Lung (tissue), 12 donors: ENCODE measurements around the gene MUC4. TPM values are rescaled to one million over a fixed set of nuclear protein-coding genes. Genes with fewer than 3 reads are reported as not detected.
"Not testable (repeated sequence)": the region's sequence is repeated elsewhere in the genome, so short reads cannot be mapped to it uniquely, and the experiment has no call there.

Experiments
- ATAC-seq: fragments of 200-7000 bp; cut with Tn5 transposase; one replicate; pipeline ENCODE4 v1.9.1; 2020; ENCODE audit warnings: moderate number of reproducible peaks; ENCODE audit not compliant: insufficient read depth, low FRiP score
- DNase-seq, 3 donors: peaks; one replicate each; pipeline ENCODE4 v3.0.0-alpha.2; 2013 to 2017
- H3K27ac ChIP-seq, 2 donors: one replicate each; pipeline ENCODE4 v1.5.1; 2013; ENCODE audit warnings: mild to moderate bottlenecking in 2 of 2, moderate library complexity in 2 of 2, control low read depth in 1 of 2, inconsistent platforms in 1 of 2, low read depth in 1 of 2, low read length in 1 of 2
- H3K27me3 ChIP-seq, 3 donors: one replicate each; pipeline ENCODE4 v1.5.1; 2013; ENCODE audit warnings: low read length in 2 of 3; ENCODE audit not compliant: control insufficient read depth in 3 of 3, insufficient read depth in 3 of 3
- H3K36me3 ChIP-seq, 4 donors: one replicate each; pipeline ENCODE4 v1.5.1; 2013; ENCODE audit warnings: low read length in 4 of 4, mild to moderate bottlenecking in 1 of 4, moderate library complexity in 1 of 4; ENCODE audit not compliant: control insufficient read depth in 4 of 4, insufficient read depth in 4 of 4
- H3K4me1 ChIP-seq, 5 donors: one replicate each; pipeline ENCODE4 v1.5.1; 2013; ENCODE audit warnings: low read length in 5 of 5, mild to moderate bottlenecking in 2 of 5, moderate library complexity in 1 of 5; ENCODE audit not compliant: control insufficient read depth in 5 of 5, insufficient read depth in 5 of 5
- H3K4me3 ChIP-seq: one replicate; pipeline ENCODE4 v1.5.1; 2013; ENCODE audit warnings: mild to moderate bottlenecking, control low read depth, moderate library complexity
- H3K9ac ChIP-seq, 2 donors: one replicate each; pipeline ENCODE4 v1.5.1; 2013; ENCODE audit warnings: low read length in 2 of 2, control low read depth in 1 of 2; ENCODE audit not compliant: insufficient read depth in 1 of 2
- H3K9me3 ChIP-seq, 4 donors: one replicate each; pipeline ENCODE4 v1.5.1; 2013; ENCODE audit warnings: low read length in 3 of 4, mild to moderate bottlenecking in 1 of 4, moderate library complexity in 1 of 4; ENCODE audit not compliant: control insufficient read depth in 4 of 4, insufficient read depth in 3 of 4
- WGBS, 2 donors: extraction: QIAGEN DNeasy Blood & Tissue Kit; methylation state at CpG; one replicate each; pipeline ENCODE4 v1.1.7; 2013; 5-methylcytosine and 5-hydroxymethylcytosine counted together
- polyA plus RNA-seq, 2 donors: library from polyadenylated mRNA; stranded (reverse); fragments of 200-250 nt; gene quantifications; one replicate each; pipeline ENCODE4 v1.2.1, GENCODE V29; 2013
- total RNA-seq, 2 donors: library from RNA; depleted of rRNA in 1 of 2; stranded (reverse); fragments of >200 nt in 1 of 2; gene quantifications; one replicate each; pipeline ENCODE4 v1.2.1, GENCODE V29; 2014 to 2021
- TF ChIP-seq, protein P1 (sequence below): IDR thresholded peaks from 2 replicates; pipeline ENCODE4 v1.5.1; 2012; ENCODE audit warnings: mild to moderate bottlenecking; ENCODE audit errors: control extremely low read depth, extremely low read depth
- donor health status: control.
- donor health status: control.
- donor health status: Bipolar disorder and iron deficiency.
- donor health status: healthy.
- donor health status: DM: yes; HTN: yes; CAD: no.

The MUC4 gene
- total and polyA plus RNA-seq, 4 donors = 10.0 to 56.0 (median 21.9) TPM

DNA sequence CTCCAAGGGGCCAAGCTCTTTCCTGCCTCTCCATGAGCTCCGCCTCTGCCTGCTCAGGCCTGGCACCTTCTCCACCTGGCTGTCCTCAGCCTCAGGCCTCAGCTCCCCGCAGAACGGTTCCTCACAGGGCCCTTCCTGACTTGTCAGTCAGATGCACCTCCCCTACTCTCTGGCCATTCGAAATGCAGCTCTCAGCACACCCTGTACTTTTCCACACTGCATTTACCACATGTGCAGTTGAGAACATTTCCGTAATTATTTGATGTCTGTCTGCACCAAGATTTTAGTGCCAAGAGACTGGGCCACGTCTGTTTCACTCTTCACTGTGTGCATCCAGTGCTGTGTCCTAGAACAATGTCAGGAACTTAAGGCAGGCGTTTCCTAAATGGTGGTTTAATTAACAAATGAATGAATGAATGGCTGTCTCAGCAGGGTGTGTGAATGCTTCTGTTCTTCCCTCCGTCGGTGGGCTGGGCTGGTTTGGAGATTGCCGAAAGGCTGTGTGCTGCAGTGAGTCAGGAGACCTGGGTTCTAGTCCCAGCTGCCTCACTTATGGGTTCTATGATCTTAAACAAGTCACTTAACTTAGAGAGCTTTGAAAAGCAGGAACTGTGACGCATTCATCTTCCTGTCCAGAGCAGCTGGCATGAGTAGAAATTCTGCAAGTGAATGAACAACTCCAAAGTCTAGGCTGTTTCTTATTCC lies 5.4 kb downstream of the MUC4 start:
- DNase-seq = no peak
- H3K27me3 ChIP-seq = peaks cover 0 to 38% (median 7%) of the 10 kb centered on the region in 3 donors
- H3K9me3 ChIP-seq = no peaks in the 10 kb centered on the region
- no peak overlapping the region for H3K4me3 ChIP-seq
- 43 to 45% methylated on average over 11 of the region's 11 CpGs for WGBS, 2 donors
- peaks cover 0 to 12% (median 8%) of the 10 kb centered on the region in 5 donors for H3K4me1 ChIP-seq
- H3K36me3 ChIP-seq = no peaks in the 10 kb centered on the region
- no peak overlapping the region for H3K9ac ChIP-seq
- H3K27ac ChIP-seq = no peak overlapping the region
- TF ChIP-seq, protein P1, sequence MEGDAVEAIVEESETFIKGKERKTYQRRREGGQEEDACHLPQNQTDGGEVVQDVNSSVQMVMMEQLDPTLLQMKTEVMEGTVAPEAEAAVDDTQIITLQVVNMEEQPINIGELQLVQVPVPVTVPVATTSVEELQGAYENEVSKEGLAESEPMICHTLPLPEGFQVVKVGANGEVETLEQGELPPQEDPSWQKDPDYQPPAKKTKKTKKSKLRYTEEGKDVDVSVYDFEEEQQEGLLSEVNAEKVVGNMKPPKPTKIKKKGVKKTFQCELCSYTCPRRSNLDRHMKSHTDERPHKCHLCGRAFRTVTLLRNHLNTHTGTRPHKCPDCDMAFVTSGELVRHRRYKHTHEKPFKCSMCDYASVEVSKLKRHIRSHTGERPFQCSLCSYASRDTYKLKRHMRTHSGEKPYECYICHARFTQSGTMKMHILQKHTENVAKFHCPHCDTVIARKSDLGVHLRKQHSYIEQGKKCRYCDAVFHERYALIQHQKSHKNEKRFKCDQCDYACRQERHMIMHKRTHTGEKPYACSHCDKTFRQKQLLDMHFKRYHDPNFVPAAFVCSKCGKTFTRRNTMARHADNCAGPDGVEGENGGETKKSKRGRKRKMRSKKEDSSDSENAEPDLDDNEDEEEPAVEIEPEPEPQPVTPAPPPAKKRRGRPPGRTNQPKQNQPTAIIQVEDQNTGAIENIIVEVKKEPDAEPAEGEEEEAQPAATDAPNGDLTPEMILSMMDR = no peak
- no peak for ATAC-seq

DNA sequence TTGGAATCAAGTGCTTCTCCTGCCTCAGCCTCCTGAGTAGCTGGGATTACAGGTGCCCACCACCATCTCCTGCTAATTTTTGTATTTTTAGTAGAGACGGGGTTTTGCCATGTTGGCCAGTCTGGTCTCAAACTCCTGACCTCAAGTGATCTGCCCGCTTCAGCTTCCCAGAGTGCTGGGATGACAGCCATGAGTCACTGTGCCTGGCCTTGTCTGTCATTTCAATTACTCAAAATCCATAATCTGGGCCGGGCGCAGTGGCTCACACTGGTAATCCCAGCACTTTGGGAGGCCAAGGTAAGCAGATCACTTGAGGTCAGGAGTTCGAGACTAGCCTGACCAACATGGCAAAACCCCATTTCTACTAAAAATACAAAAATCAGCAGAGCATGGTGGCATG lies 6.1 kb downstream of the MUC4 start:
- Histone ChIP-seq H3K27me3 (peaks cover 0 to 41% (median 9%) of the 10 kb centered on the region in 3 donors), H3K27ac (peak overlapping the region in 1 of 2 donors; percentile 56), H3K4me1 (peaks cover 0 to 12% (median 8%) of the 10 kb centered on the region in 5 donors)
- not testable (repeated sequence) for H3K9me3 ChIP-seq, DNase-seq, H3K9ac ChIP-seq, H3K4me3 ChIP-seq, H3K36me3 ChIP-seq, ATAC-seq
- WGBS, 2 donors = 94 to 99% methylated on average over 5 of the region's 5 CpGs

DNA sequence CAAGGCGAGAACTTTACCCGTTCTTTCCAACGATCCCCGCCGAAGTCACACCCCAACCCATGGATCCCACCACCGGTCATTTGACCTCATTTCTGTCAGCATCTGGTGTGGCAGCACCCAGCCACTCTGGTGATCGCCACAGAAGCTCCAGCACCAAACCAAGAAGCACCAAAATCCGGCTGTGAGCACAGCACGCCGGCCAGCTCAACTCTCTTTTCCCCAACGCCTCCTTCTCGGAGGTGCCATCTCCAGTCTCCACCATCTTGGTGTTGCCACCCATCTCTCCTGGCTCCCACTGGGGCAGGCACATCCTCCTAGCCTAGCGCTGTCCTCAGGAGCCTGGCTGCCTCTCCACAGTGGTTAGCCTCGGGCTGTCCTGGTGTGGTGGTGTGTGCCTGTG lies 6.5 kb downstream of the MUC4 start:
- no peaks in the 10 kb centered on the region for H3K36me3 ChIP-seq
- no peak for ATAC-seq
- peak overlapping the region in 1 of 2 donors; percentile 56 for H3K27ac ChIP-seq
- peaks cover 0 to 12% (median 8%) of the 10 kb centered on the region in 5 donors for H3K4me1 ChIP-seq
- TF ChIP-seq, protein P1 = no peak
- WGBS, 2 donors = 96 to 98% methylated on average over 14 of the region's 14 CpGs
- peaks cover 0 to 41% (median 9%) of the 10 kb centered on the region in 3 donors for H3K27me3 ChIP-seq
- H3K4me3 ChIP-seq = no peak overlapping the region
- no peak for DNase-seq
- H3K9ac ChIP-seq = no peak overlapping the region
- H3K9me3 ChIP-seq = no peaks in the 10 kb centered on the region

GRCh38 chr3:195803289-195803908 lies 8.3 kb downstream of the MUC4 start:
- DNase-seq = no peak
- peak overlapping the region in 1 of 2 donors; percentile 23 for H3K27ac ChIP-seq
- TF ChIP-seq, protein P1 = no peak
- H3K4me1 ChIP-seq = peaks cover 0 to 12% (median 7%) of the 10 kb centered on the region in 5 donors
- WGBS, 2 donors = 80 to 84% methylated on average over 20 of the region's 20 CpGs
- ATAC-seq = no peak
- H3K9ac ChIP-seq = no peak overlapping the region
- peaks cover 0 to 39% (median 9%) of the 10 kb centered on the region in 3 donors for H3K27me3 ChIP-seq
- no peaks in the 10 kb centered on the region for H3K36me3 ChIP-seq
- H3K4me3 ChIP-seq = no peak overlapping the region
- no peaks in the 10 kb centered on the region for H3K9me3 ChIP-seq
